Neural progenitor cell (in vitro differentiated cells): ENCODE results near the gene CFAP299. TPM values are rescaled to one million over a fixed set of nuclear protein-coding genes. Genes with fewer than 3 reads are reported as not detected.
A peak's percentile ranks its signal among the peaks of the same experiment; 100 is the strongest.

Experiments used
- DNase-seq: peaks from one replicate; pipeline ENCODE4 v3.0.0-alpha.2; 2016; ENCODE audit warnings: low spot score
- H2AFZ ChIP-seq: fragments of 200-600 bp; sonication (generic); replicated peaks from 2 replicates; pipeline ENCODE4 v1.6.1; 2016; ENCODE audit warnings: antibody characterized with exemption
- H3F3A ChIP-seq: fragments of 200-600 bp; sonication (generic); 2 replicates; pipeline ENCODE4 v1.6.1; 2016; ENCODE audit warnings: antibody characterized with exemption, low read depth
- H3K27ac ChIP-seq: fragments of 200-600 bp; sonication (generic); 2 replicates; pipeline ENCODE4 v1.5.1; 2016; ENCODE audit warnings: mild to moderate bottlenecking
- H3K27me3 ChIP-seq: fragments of 200-600 bp; sonication (generic); 2 replicates; pipeline ENCODE4 v1.6.1; 2016; ENCODE audit warnings: mild to moderate bottlenecking, moderate library complexity
- H3K36me3 ChIP-seq: fragments of 200-600 bp; sonication (generic); 2 replicates; pipeline ENCODE4 v1.5.1; 2016
- H3K4me1 ChIP-seq: fragments of 200-600 bp; sonication (generic); 2 replicates; pipeline ENCODE4 v1.6.1; 2016; ENCODE audit warnings: mixed run types
- H3K4me2 ChIP-seq: fragments of 200-600 bp; sonication (generic); 2 replicates; pipeline ENCODE4 v1.6.1; 2016
- H3K4me3 ChIP-seq: fragments of 200-600 bp; sonication (generic); 2 replicates; pipeline ENCODE4 v1.5.1; 2016
- H3K79me2 ChIP-seq: fragments of 200-600 bp; sonication (generic); 2 replicates; pipeline ENCODE4 v1.6.1; 2016; ENCODE audit warnings: low read depth
- H3K9ac ChIP-seq: fragments of 200-600 bp; sonication (generic); 2 replicates; pipeline ENCODE4 v1.6.1; 2016
- H3K9me3 ChIP-seq: fragments of 200-600 bp; sonication (generic); 2 replicates; pipeline ENCODE4 v1.5.1; 2016; ENCODE audit warnings: low read depth
- H4K20me1 ChIP-seq: fragments of 200-600 bp; sonication (generic); 2 replicates; pipeline ENCODE4 v1.6.1; 2016; ENCODE audit warnings: low read depth
- H3K27ac Mint-ChIP-seq: 3 replicates; pipeline ENCODE4 v1.8.0; 2021; ENCODE audit warnings: mixed read lengths
- H3K27me3 Mint-ChIP-seq: 2 replicates; pipeline ENCODE4 v1.8.0; 2022; ENCODE audit warnings: low read depth, mild to moderate bottlenecking, inconsistent platforms, moderate library complexity, mixed read lengths; ENCODE audit not compliant: insufficient read depth
- H3K36me3 Mint-ChIP-seq: 3 replicates; pipeline ENCODE4 v1.8.0; 2021; ENCODE audit warnings: mixed read lengths
- H3K4me1 Mint-ChIP-seq: 3 replicates; pipeline ENCODE4 v1.8.0; 2021; ENCODE audit warnings: mixed read lengths
- H3K4me3 Mint-ChIP-seq: 3 replicates; pipeline ENCODE4 v1.8.0; 2021; ENCODE audit warnings: mild to moderate bottlenecking, moderate library complexity, mixed read lengths
- H3K9me3 Mint-ChIP-seq: 3 replicates; pipeline ENCODE4 v1.8.0; 2020; ENCODE audit warnings: mixed read lengths
- EZH2 ChIP-seq: fragments of 200-600 bp; sonication (generic); IDR thresholded peaks from 2 replicates; pipeline ENCODE4 v1.6.1; 2017; ENCODE audit warnings: antibody characterized with exemption, mild to moderate bottlenecking, moderate library complexity
- EZH2phosphoT487 ChIP-seq: fragments of 200-600 bp; sonication (generic); IDR thresholded peaks from 2 replicates; pipeline ENCODE4 v1.6.1; 2017; ENCODE audit warnings: antibody characterized with exemption
- total RNA-seq: library from RNA; depleted of rRNA; stranded (reverse); fragments of >200 nt; gene quantifications from 2 replicates; pipeline ENCODE4 v1.2.3, GENCODE V29; 2015; ENCODE audit warnings: low replicate concordance
- TF ChIP-seq, protein P1 (sequence below): fragments of 200-600 bp; sonication (generic); IDR thresholded peaks from 2 replicates; pipeline ENCODE4 v1.5.1; 2017; ENCODE audit warnings: antibody characterized with exemption, mild to moderate bottlenecking

CFAP299 gene
- total RNA-seq, 1 donor from 2014 or later, result not detected

DNA sequence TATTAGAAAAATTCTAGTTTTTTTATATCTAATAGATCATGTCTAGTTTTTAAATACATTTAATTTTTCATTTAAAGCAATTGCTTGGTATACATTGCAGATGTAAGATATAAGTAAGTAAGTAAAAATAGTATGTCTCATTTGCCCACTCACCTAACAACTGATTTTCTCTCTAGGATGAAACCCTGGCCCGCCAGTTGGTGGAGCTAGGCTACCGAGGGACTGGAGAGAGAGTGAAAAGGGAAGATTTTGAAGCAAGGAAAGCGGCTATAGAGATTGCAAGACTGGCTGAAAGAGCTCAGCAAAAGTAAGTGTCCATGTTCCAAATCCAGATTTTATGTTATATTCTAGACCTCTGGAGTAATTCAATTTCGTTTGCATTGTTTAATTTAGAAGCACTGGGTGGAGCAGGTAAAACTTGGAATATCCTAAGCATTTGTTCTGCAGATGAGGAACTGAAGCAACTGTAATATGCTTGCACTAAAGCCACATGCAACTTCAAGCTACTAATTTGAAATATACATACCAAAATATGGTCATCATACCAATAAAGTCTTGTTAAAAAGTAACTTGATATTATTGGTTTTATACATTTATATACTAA, 27.1 kb downstream of the CFAP299 start:
- peak; percentile 79 for DNase-seq
- H3K4me1 Mint-ChIP-seq, result no peaks in the 10 kb centered on the region
- Histone ChIP-seq H4K20me1 (no peaks in the 10 kb centered on the region), H3K9me3 (no peaks in the 10 kb centered on the region), H3K36me3 (no peaks in the 10 kb centered on the region), H3K79me2 (no peaks in the 10 kb centered on the region), H3F3A (no peaks in the 10 kb centered on the region), H3K9ac (no peak overlapping the region), H3K4me2 (no peak overlapping the region), H3K27ac (no peak overlapping the region), H3K4me1 (no peaks in the 10 kb centered on the region), H3K4me3 (no peak overlapping the region), H2AFZ (no peak overlapping the region), H3K27me3 (peaks cover 31% of the 10 kb centered on the region)
- no peaks in the 10 kb centered on the region for H3K9me3 Mint-ChIP-seq
- TF ChIP-seq EZH2phosphoT487 (no peak), EZH2 (no peak)
- TF ChIP-seq, protein P1, sequence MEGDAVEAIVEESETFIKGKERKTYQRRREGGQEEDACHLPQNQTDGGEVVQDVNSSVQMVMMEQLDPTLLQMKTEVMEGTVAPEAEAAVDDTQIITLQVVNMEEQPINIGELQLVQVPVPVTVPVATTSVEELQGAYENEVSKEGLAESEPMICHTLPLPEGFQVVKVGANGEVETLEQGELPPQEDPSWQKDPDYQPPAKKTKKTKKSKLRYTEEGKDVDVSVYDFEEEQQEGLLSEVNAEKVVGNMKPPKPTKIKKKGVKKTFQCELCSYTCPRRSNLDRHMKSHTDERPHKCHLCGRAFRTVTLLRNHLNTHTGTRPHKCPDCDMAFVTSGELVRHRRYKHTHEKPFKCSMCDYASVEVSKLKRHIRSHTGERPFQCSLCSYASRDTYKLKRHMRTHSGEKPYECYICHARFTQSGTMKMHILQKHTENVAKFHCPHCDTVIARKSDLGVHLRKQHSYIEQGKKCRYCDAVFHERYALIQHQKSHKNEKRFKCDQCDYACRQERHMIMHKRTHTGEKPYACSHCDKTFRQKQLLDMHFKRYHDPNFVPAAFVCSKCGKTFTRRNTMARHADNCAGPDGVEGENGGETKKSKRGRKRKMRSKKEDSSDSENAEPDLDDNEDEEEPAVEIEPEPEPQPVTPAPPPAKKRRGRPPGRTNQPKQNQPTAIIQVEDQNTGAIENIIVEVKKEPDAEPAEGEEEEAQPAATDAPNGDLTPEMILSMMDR, result peak; percentile 84
- H3K27ac Mint-ChIP-seq, result no peak overlapping the region
- no peaks in the 10 kb centered on the region for H3K36me3 Mint-ChIP-seq
- peaks cover 2% of the 10 kb centered on the region for H3K27me3 Mint-ChIP-seq
- no peak overlapping the region for H3K4me3 Mint-ChIP-seq

DNA sequence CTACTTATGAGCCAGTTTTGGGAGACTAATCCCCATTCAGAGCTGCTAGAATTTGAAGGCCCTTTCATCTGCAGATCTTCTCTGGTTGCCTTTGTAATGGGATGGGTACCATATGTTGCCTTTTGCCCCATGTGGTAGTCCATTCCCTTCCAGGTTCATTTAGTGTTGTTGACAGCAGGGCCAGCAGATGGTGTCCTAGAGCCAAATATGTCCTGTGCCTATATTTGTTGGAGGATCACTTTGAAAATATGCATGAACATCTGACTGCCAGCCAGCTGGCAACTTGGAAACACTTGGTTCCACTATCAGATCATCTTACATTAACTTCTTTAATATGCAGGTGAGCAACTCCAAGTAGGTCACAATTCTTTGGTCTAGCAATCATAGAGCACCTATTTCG, 30.4 kb downstream of the CFAP299 start:
- H3K79me2 ChIP-seq, result no peaks in the 10 kb centered on the region
- no peak overlapping the region for H3K4me2 ChIP-seq
- no peak for TF ChIP-seq EZH2phosphoT487
- TF ChIP-seq, protein P1, result peak; percentile 71
- Mint-ChIP-seq H3K27ac (no peak overlapping the region), H3K4me3 (no peak overlapping the region), H3K4me1 (no peaks in the 10 kb centered on the region), H3K27me3 (peaks cover 2% of the 10 kb centered on the region), H3K36me3 (no peaks in the 10 kb centered on the region), H3K9me3 (peaks cover 11% of the 10 kb centered on the region)
- no peaks in the 10 kb centered on the region for H3K27me3 ChIP-seq
- H3K27ac ChIP-seq, result no peak overlapping the region
- peak; percentile 50 for DNase-seq
- H3K4me3 ChIP-seq, result no peak overlapping the region
- H3K4me1 ChIP-seq, result no peaks in the 10 kb centered on the region
- no peaks in the 10 kb centered on the region for H3K9me3 ChIP-seq
- H3K36me3 ChIP-seq, result no peaks in the 10 kb centered on the region
- H4K20me1 ChIP-seq, result no peaks in the 10 kb centered on the region
- no peaks in the 10 kb centered on the region for H3F3A ChIP-seq
- no peak overlapping the region for H3K9ac ChIP-seq
- no peak overlapping the region for H2AFZ ChIP-seq

DNA sequence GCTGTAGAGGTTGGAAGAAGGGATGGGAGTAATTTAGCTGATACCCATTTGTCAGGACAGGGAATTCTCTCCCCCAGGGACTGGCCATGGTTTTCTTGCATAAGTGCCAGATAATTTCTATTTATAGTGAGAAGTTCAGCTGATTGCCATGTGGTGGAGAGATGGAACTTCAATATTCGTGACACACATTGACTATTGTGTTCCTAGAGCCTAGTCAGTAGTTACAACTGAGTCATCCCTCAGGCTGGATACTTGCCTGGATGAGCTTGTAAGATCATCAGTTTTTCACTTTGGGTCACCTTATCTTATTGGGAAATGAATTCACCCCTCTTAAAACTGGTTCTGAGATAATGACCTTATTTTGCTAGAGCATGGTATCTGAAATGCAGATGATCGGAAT, 32.2 kb downstream of the CFAP299 start:
- Histone ChIP-seq H3K9ac (no peak overlapping the region), H3K4me2 (no peak overlapping the region), H3K27me3 (no peaks in the 10 kb centered on the region), H3K79me2 (no peaks in the 10 kb centered on the region), H3K27ac (no peak overlapping the region), H3K4me3 (no peak overlapping the region), H4K20me1 (no peaks in the 10 kb centered on the region), H2AFZ (no peak overlapping the region), H3F3A (no peaks in the 10 kb centered on the region), H3K9me3 (no peaks in the 10 kb centered on the region), H3K4me1 (no peaks in the 10 kb centered on the region), H3K36me3 (no peaks in the 10 kb centered on the region)
- no peak for DNase-seq
- Mint-ChIP-seq H3K27ac (no peak overlapping the region), H3K9me3 (peaks cover 22% of the 10 kb centered on the region), H3K27me3 (peaks cover 2% of the 10 kb centered on the region), H3K4me1 (no peaks in the 10 kb centered on the region), H3K36me3 (no peaks in the 10 kb centered on the region), H3K4me3 (no peak overlapping the region)
- TF ChIP-seq, protein P1, result no peak
- TF ChIP-seq EZH2, result no peak
- no peak for TF ChIP-seq EZH2phosphoT487
